ENCODE results near the gene WDR26. TPM values are rescaled to one million over a fixed set of nuclear protein-coding genes. Genes with fewer than 3 reads are reported as not detected.

The WDR26 gene
- total and polyA plus RNA-seq, 4 donors: 30.0 to 180 (median 59.3) TPM

- no peak overlapping the region for H3K4me3 ChIP-seq
- no peak overlapping the region for H3K27ac ChIP-seq (ENCODE audit: low read depth in 1 of 2, low read length in 1 of 2)
- no peak for TF ChIP-seq CTCF (IDR thresholded peaks at IDR 0.05; ENCODE audit: control extremely low read depth, extremely low read depth)
- ATAC-seq (ENCODE audit: insufficient read depth, low FRiP score): no peak
- peak in 2 of 3 donors; percentile 53 to 79 for DNase-seq
- no peaks in the 10 kb centered on the region for H3K36me3 ChIP-seq (ENCODE audit: control insufficient read depth in 4 of 4, insufficient read depth in 4 of 4, low read length in 4 of 4)
- no peaks in the 10 kb centered on the region for H3K9me3 ChIP-seq (ENCODE audit: control insufficient read depth in 4 of 4, insufficient read depth in 3 of 4, low read length in 3 of 4)
- peaks cover 0 to 23% (median 3%) of the 10 kb centered on the region in 5 donors for H3K4me1 ChIP-seq (ENCODE audit: control insufficient read depth in 5 of 5, insufficient read depth in 5 of 5, low read length in 5 of 5)
- 14 to 26% methylated on average over 2 of the region's 2 CpGs for WGBS, 2 donors
- no peaks in the 10 kb centered on the region for H3K27me3 ChIP-seq (ENCODE audit: control insufficient read depth in 3 of 3, insufficient read depth in 3 of 3, low read length in 2 of 3)
- H3K9ac ChIP-seq (ENCODE audit: insufficient read depth in 1 of 2, low read length in 2 of 2): no peak overlapping the region
Measured at GRCh38 chr1:224458996-224459395, 24.4 kb upstream of the WDR26 start.

DNA sequence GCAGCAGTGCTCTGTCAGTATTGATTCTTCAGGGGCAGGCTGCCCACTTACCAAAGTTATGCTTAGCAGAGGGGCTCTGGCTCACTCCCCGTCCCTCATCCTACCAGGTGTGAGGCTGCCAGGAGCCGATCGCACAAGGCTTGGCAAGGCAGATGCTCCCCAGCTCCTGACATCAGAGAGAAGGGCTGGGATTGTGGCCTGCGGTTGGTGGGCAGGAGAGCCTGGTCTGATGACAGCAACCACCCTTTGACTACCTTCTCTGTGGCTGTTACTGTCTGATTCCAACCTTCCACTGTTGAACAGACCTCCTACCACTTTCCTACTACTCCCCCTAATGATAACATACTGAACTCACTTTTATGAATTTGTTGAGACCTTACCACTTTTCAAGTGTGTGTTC is 23.7 kb upstream of the WDR26 start:
- 92 to 93% methylated on average over 4 of the region's 4 CpGs for WGBS, 2 donors
- Histone ChIP-seq H3K27me3 (ENCODE audit: control insufficient read depth in 3 of 3, insufficient read depth in 3 of 3, low read length in 2 of 3) (no peaks in the 10 kb centered on the region), H3K9ac (ENCODE audit: insufficient read depth in 1 of 2, low read length in 2 of 2) (no peak overlapping the region), H3K4me1 (ENCODE audit: control insufficient read depth in 5 of 5, insufficient read depth in 5 of 5, low read length in 5 of 5) (peaks cover 0 to 23% (median 3%) of the 10 kb centered on the region in 5 donors), H3K36me3 (ENCODE audit: control insufficient read depth in 4 of 4, insufficient read depth in 4 of 4, low read length in 4 of 4) (no peaks in the 10 kb centered on the region), H3K4me3 (no peak overlapping the region), H3K27ac (ENCODE audit: low read depth in 1 of 2, low read length in 1 of 2) (peak overlapping the region in 1 of 2 donors; percentile 1), H3K9me3 (ENCODE audit: control insufficient read depth in 4 of 4, insufficient read depth in 3 of 4, low read length in 3 of 4) (no peaks in the 10 kb centered on the region)
- DNase-seq: no peak
- ATAC-seq (ENCODE audit: insufficient read depth, low FRiP score): no peak
- TF ChIP-seq CTCF (IDR thresholded peaks at IDR 0.05; ENCODE audit: control extremely low read depth, extremely low read depth): no peak

- Histone ChIP-seq H3K4me1 (ENCODE audit: control insufficient read depth in 5 of 5, insufficient read depth in 5 of 5, low read length in 5 of 5) (peaks cover 0 to 23% (median 3%) of the 10 kb centered on the region in 5 donors), H3K9me3 (ENCODE audit: control insufficient read depth in 4 of 4, insufficient read depth in 3 of 4, low read length in 3 of 4) (no peaks in the 10 kb centered on the region), H3K36me3 (ENCODE audit: control insufficient read depth in 4 of 4, insufficient read depth in 4 of 4, low read length in 4 of 4) (no peaks in the 10 kb centered on the region), H3K27me3 (ENCODE audit: control insufficient read depth in 3 of 3, insufficient read depth in 3 of 3, low read length in 2 of 3) (no peaks in the 10 kb centered on the region), H3K9ac (ENCODE audit: insufficient read depth in 1 of 2, low read length in 2 of 2) (no peak overlapping the region), H3K27ac (ENCODE audit: low read depth in 1 of 2, low read length in 1 of 2) (no peak overlapping the region), H3K4me3 (no peak overlapping the region)
- no peak for TF ChIP-seq CTCF (IDR thresholded peaks at IDR 0.05; ENCODE audit: control extremely low read depth, extremely low read depth)
- no peak for ATAC-seq (ENCODE audit: insufficient read depth, low FRiP score)
- WGBS, 2 donors: 86 to 95% methylated on average over 1 of the region's 1 CpG
- DNase-seq: no peak
Measured at GRCh38 chr1:224457782-224458144, 23.2 kb upstream of the WDR26 start.

GRCh38 chr1:224456637-224456953 is 22.0 kb upstream of the WDR26 start:
- Histone ChIP-seq H3K36me3 (ENCODE audit: control insufficient read depth in 4 of 4, insufficient read depth in 4 of 4, low read length in 4 of 4) (no peaks in the 10 kb centered on the region), H3K4me1 (ENCODE audit: control insufficient read depth in 5 of 5, insufficient read depth in 5 of 5, low read length in 5 of 5) (peaks cover 0 to 23% (median 3%) of the 10 kb centered on the region in 5 donors), H3K9ac (ENCODE audit: insufficient read depth in 1 of 2, low read length in 2 of 2) (peak overlapping the region in 1 of 2 donors; percentile 7), H3K4me3 (no peak overlapping the region), H3K9me3 (ENCODE audit: control insufficient read depth in 4 of 4, insufficient read depth in 3 of 4, low read length in 3 of 4) (no peaks in the 10 kb centered on the region), H3K27me3 (ENCODE audit: control insufficient read depth in 3 of 3, insufficient read depth in 3 of 3, low read length in 2 of 3) (no peaks in the 10 kb centered on the region), H3K27ac (ENCODE audit: low read depth in 1 of 2, low read length in 1 of 2) (peak overlapping the region in 1 of 2 donors; percentile 80)
- DNase-seq (no peak), ATAC-seq (ENCODE audit: insufficient read depth, low FRiP score) (no peak)
- WGBS, 2 donors: 75 to 77% methylated on average over 7 of the region's 7 CpGs
- no peak for TF ChIP-seq CTCF (IDR thresholded peaks at IDR 0.05; ENCODE audit: control extremely low read depth, extremely low read depth)
